H9 (cell line): ENCODE measurements around the gene SQOR. TPM values are rescaled to one million over a fixed set of nuclear protein-coding genes. Genes with fewer than 3 reads are reported as not detected.

Experiments used
- DNase-seq: peaks from one replicate; pipeline ENCODE4 v3.0.0-alpha.2; 2017
- H2AFZ ChIP-seq: one replicate; pipeline ENCODE4 v1.6.1; 2013; ENCODE audit warnings: mild to moderate bottlenecking, low read length, control low read depth, moderate library complexity
- H2AK5ac ChIP-seq: 2 replicates; pipeline ENCODE4 v1.6.1; 2013; ENCODE audit warnings: low read length, control low read depth, mixed read lengths; ENCODE audit not compliant: insufficient read length
- H2BK120ac ChIP-seq: one replicate; pipeline ENCODE4 v1.6.1; 2013; ENCODE audit warnings: low read depth, mild to moderate bottlenecking, low read length, control low read depth, inconsistent platforms; ENCODE audit not compliant: poor library complexity, severe bottlenecking
- H2BK12ac ChIP-seq: 2 replicates; pipeline ENCODE4 v1.6.1; 2013; ENCODE audit warnings: low read length, control low read depth, mixed read lengths, low read depth; ENCODE audit not compliant: insufficient read length
- H2BK15ac ChIP-seq: 2 replicates; pipeline ENCODE4 v1.6.1; 2013; ENCODE audit warnings: low read depth, low read length, control low read depth
- H2BK20ac ChIP-seq: one replicate; pipeline ENCODE4 v1.6.1; 2013; ENCODE audit warnings: low read depth, mild to moderate bottlenecking, low read length, control low read depth, inconsistent platforms; ENCODE audit not compliant: poor library complexity, severe bottlenecking
- H2BK5ac ChIP-seq: 2 replicates; pipeline ENCODE4 v1.6.1; 2013; ENCODE audit warnings: low read length, control low read depth, mixed read lengths; ENCODE audit not compliant: insufficient read length
- H3K14ac ChIP-seq: 2 replicates; pipeline ENCODE4 v1.6.1; 2013; ENCODE audit warnings: low read length, control low read depth; ENCODE audit not compliant: insufficient read depth
- H3K18ac ChIP-seq: 2 replicates; pipeline ENCODE4 v1.6.1; 2013; ENCODE audit warnings: low read depth, mild to moderate bottlenecking, mixed read lengths, low read length, control low read depth; ENCODE audit not compliant: insufficient read length
- H3K23ac ChIP-seq: 2 replicates; pipeline ENCODE4 v1.6.1; 2013; ENCODE audit warnings: low read length, control low read depth, mixed read lengths, low read depth; ENCODE audit not compliant: insufficient read length
- H3K23me2 ChIP-seq: 2 replicates; pipeline ENCODE4 v1.6.1; 2013; ENCODE audit warnings: low read depth, mild to moderate bottlenecking, mixed read lengths, low read length, control low read depth; ENCODE audit not compliant: insufficient read length, poor library complexity, severe bottlenecking
- H3K27ac ChIP-seq: 2 replicates; pipeline ENCODE4 v1.5.1; 2013; ENCODE audit warnings: low read length, control low read depth, mixed read lengths, low read depth; ENCODE audit not compliant: insufficient read length
- H3K27me3 ChIP-seq: 2 replicates; pipeline ENCODE4 v1.6.1; 2013; ENCODE audit warnings: low read length, control low read depth, inconsistent platforms; ENCODE audit not compliant: insufficient read depth
- H3K4ac ChIP-seq: 2 replicates; pipeline ENCODE4 v1.6.1; 2013; ENCODE audit warnings: low read depth, mild to moderate bottlenecking, control low read depth, inconsistent platforms, low read length, moderate library complexity
- H3K4me1 ChIP-seq: 2 replicates; pipeline ENCODE4 v1.6.1; 2013; ENCODE audit warnings: low read length, control low read depth, inconsistent platforms; ENCODE audit not compliant: insufficient read depth
- H3K4me2 ChIP-seq: 2 replicates; pipeline ENCODE4 v1.6.1; 2013; ENCODE audit warnings: low read length, control low read depth, mixed read lengths; ENCODE audit not compliant: insufficient read length, insufficient read depth
- H3K56ac ChIP-seq: 2 replicates; pipeline ENCODE4 v1.6.1; 2013; ENCODE audit warnings: low read depth, mild to moderate bottlenecking, mixed read lengths, low read length, control low read depth; ENCODE audit not compliant: insufficient read length
- H3K79me1 ChIP-seq: 2 replicates; pipeline ENCODE4 v1.6.1; 2013; ENCODE audit warnings: low read depth, mild to moderate bottlenecking, moderate library complexity, low read length, control low read depth, inconsistent platforms; ENCODE audit not compliant: insufficient read depth, poor library complexity, severe bottlenecking
- H3K79me2 ChIP-seq: 2 replicates; pipeline ENCODE4 v1.6.1; 2013; ENCODE audit warnings: low read length, control low read depth, inconsistent platforms; ENCODE audit not compliant: insufficient read depth
- H3K9ac ChIP-seq: 2 replicates; pipeline ENCODE4 v1.6.1; 2013; ENCODE audit warnings: low read length, control low read depth, mixed read lengths; ENCODE audit not compliant: insufficient read length; ENCODE audit errors: extremely low read depth
- H3K9me3 ChIP-seq: one replicate; pipeline ENCODE4 v1.6.1; 2013; ENCODE audit warnings: low read depth, low read length, inconsistent platforms; ENCODE audit not compliant: control insufficient read depth
- H3T11ph ChIP-seq: one replicate; pipeline ENCODE4 v1.6.1; 2013; ENCODE audit warnings: mild to moderate bottlenecking, low read length, control low read depth, inconsistent platforms
- H4K20me1 ChIP-seq: one replicate; pipeline ENCODE4 v1.6.1; 2013; ENCODE audit not compliant: control insufficient read depth, insufficient read length, insufficient read depth
- H4K5ac ChIP-seq: 2 replicates; pipeline ENCODE4 v1.6.1; 2013; ENCODE audit warnings: low read depth, mild to moderate bottlenecking, mixed read lengths, low read length, control low read depth; ENCODE audit not compliant: insufficient read length
- H4K8ac ChIP-seq: replicated peaks from 2 replicates; pipeline ENCODE4 v1.6.1; 2013; ENCODE audit warnings: low read length, control low read depth, mixed read lengths, low read depth; ENCODE audit not compliant: insufficient read length
- H4K91ac ChIP-seq: 2 replicates; pipeline ENCODE4 v1.6.1; 2013; ENCODE audit warnings: low read depth, mild to moderate bottlenecking, moderate library complexity, mixed read lengths, low read length, control low read depth; ENCODE audit not compliant: insufficient read length
- H3K27ac Mint-ChIP-seq, 3 experiments: 2 replicates in 2 of 3; 3 replicates in 1 of 3; pipeline ENCODE4 v1.8.0; 2020 to 2021; ENCODE audit warnings: mixed read lengths in 3 of 3, mild to moderate bottlenecking in 1 of 3, moderate library complexity in 1 of 3
- H3K27me3 Mint-ChIP-seq: 2 replicates; pipeline ENCODE4 v1.8.0; 2021; ENCODE audit warnings: low read depth, mild to moderate bottlenecking, moderate library complexity, mixed read lengths
- H3K36me3 Mint-ChIP-seq, 3 experiments: 2 replicates in 2 of 3; 3 replicates in 1 of 3; pipeline ENCODE4 v1.8.0; 2020 to 2021; ENCODE audit warnings: low read depth in 3 of 3, mixed read lengths in 3 of 3; ENCODE audit not compliant: insufficient read depth in 1 of 3
- H3K4me1 Mint-ChIP-seq, 2 experiments: 2 replicates each; pipeline ENCODE4 v1.8.0; 2020; ENCODE audit warnings: mixed read lengths in 2 of 2
- H3K4me3 Mint-ChIP-seq, 2 experiments: 2 replicates in 1 of 2; 3 replicates in 1 of 2; pipeline ENCODE4 v1.8.0; 2020 to 2021; ENCODE audit warnings: mild to moderate bottlenecking in 2 of 2, mixed read lengths in 2 of 2, moderate library complexity in 1 of 2
- H3K9me3 Mint-ChIP-seq, 2 experiments: 2 replicates in 1 of 2; 3 replicates in 1 of 2; pipeline ENCODE4 v1.8.0; 2020; ENCODE audit warnings: mild to moderate bottlenecking in 2 of 2, mixed read lengths in 2 of 2, moderate library complexity in 1 of 2
- WGBS: extraction: QIAGEN DNeasy Blood & Tissue Kit; methylation state at CpG from one replicate; pipeline ENCODE4 v1.1.7; 2013; ENCODE audit warnings: missing lambda C conversion rate, low lambda C conversion rate, mixed read lengths; ENCODE audit not compliant: insufficient read length; ENCODE audit errors: extremely low coverage; 5-methylcytosine and 5-hydroxymethylcytosine counted together
- total RNA-seq: library from RNA; stranded (reverse); gene quantifications from 2 replicates; pipeline ENCODE4 v1.2.1, GENCODE V29; 2021
- TF ChIP-seq, protein P1 (sequence below): fragments of 200-600 bp; sonication (generic); conservative IDR thresholded peaks from 3 replicates; pipeline ENCODE4 v1.8.0; 2021; ENCODE audit warnings: antibody characterized with exemption, mild to moderate bottlenecking

SQOR gene
- total RNA-seq, 1 experiment from 2014 or later, result 0.17 TPM

DNA sequence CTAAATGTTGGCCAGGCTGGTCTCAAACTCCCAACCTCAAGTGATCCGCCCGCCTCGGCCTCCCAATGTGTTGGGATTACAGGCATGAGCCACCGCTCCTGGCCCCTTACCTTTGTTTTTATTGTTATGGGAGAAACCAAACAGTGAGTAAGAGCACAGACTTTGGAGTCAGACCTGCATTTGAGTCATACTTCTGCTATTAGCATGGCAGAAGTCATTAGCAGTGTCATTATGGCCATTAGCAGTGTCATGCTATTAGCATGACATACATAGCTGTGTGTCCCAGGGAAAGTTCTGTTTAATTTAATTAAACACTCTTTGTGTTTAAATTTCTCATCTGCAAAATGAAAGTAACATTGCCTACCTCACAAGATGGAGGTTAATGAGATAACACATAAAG lies 54.8 kb downstream of the SQOR start:
- Histone ChIP-seq H2AK5ac (no peak overlapping the region), H2BK5ac (no peak overlapping the region), H4K91ac (no peak overlapping the region), H3K27me3 (no peaks in the 10 kb centered on the region), H3K27ac (no peak overlapping the region), H3K18ac (no peak overlapping the region), H2BK15ac (no peak overlapping the region), H3K9ac (no peak overlapping the region), H3K79me2 (no peaks in the 10 kb centered on the region), H4K5ac (no peak overlapping the region), H3K56ac (no peak overlapping the region), H3K14ac (no peak overlapping the region), H2BK20ac (no peak overlapping the region), H2BK12ac (no peak overlapping the region), H3K4me2 (no peak overlapping the region), H4K20me1 (no peaks in the 10 kb centered on the region), H3K23me2 (no peaks in the 10 kb centered on the region), H3K4me1 (no peaks in the 10 kb centered on the region), H3K9me3 (no peaks in the 10 kb centered on the region), H2BK120ac (no peak overlapping the region), H3K4ac (no peak overlapping the region), H3K23ac (no peak overlapping the region), H2AFZ (no peak overlapping the region), H3T11ph (no peak overlapping the region), H3K79me1 (no peaks in the 10 kb centered on the region), H4K8ac (no peak overlapping the region)
- Mint-ChIP-seq H3K27me3 (peaks cover 2% of the 10 kb centered on the region), H3K4me1 (no peaks in the 10 kb centered on the region), H3K36me3 (no peaks in the 10 kb centered on the region), H3K27ac (no peak overlapping the region), H3K9me3 (no peaks in the 10 kb centered on the region), H3K4me3 (no peak overlapping the region)
- WGBS, result no CpG with 5 or more reads among the region's 4 CpGs
- TF ChIP-seq, protein P1, sequence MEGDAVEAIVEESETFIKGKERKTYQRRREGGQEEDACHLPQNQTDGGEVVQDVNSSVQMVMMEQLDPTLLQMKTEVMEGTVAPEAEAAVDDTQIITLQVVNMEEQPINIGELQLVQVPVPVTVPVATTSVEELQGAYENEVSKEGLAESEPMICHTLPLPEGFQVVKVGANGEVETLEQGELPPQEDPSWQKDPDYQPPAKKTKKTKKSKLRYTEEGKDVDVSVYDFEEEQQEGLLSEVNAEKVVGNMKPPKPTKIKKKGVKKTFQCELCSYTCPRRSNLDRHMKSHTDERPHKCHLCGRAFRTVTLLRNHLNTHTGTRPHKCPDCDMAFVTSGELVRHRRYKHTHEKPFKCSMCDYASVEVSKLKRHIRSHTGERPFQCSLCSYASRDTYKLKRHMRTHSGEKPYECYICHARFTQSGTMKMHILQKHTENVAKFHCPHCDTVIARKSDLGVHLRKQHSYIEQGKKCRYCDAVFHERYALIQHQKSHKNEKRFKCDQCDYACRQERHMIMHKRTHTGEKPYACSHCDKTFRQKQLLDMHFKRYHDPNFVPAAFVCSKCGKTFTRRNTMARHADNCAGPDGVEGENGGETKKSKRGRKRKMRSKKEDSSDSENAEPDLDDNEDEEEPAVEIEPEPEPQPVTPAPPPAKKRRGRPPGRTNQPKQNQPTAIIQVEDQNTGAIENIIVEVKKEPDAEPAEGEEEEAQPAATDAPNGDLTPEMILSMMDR, result no peak
- DNase-seq, result no peak
